Psoas muscle (tissue), 8 donors: Measurements from ENCODE around the gene MINDY3. TPM values are rescaled to one million over a fixed set of nuclear protein-coding genes. Genes with fewer than 3 reads are reported as not detected.

Source experiments
- ATAC-seq, 4 donors: fragments of 200-7000 bp; cut with Tn5 transposase; one replicate each; pipeline ENCODE4 v1.9.1; 2020; ENCODE audit warnings: moderate library complexity in 3 of 4, mild to moderate bottlenecking in 2 of 4
- DNase-seq, 2 donors: peaks; one replicate each; pipeline ENCODE4 v3.0.0-alpha.2; 2020
- H3K27ac ChIP-seq: fragments of 200-600 bp; one replicate; pipeline ENCODE4 v1.8.0; 2022
- H3K27me3 ChIP-seq, 3 donors: fragments of 200-600 bp in 1 of 3; one replicate each; pipeline versions ENCODE4 v1.6.1 to v1.8.0; 2013 to 2022; ENCODE audit warnings: low read length in 2 of 3, mild to moderate bottlenecking in 2 of 3, moderate library complexity in 1 of 3; ENCODE audit not compliant: insufficient read depth in 3 of 3
- H3K36me3 ChIP-seq, 2 donors: fragments of 200-600 bp in 1 of 2; one replicate each; pipeline versions ENCODE4 v1.6.1 to v1.8.0; 2013 to 2022; ENCODE audit warnings: low read depth in 1 of 2, mild to moderate bottlenecking in 1 of 2, moderate library complexity in 1 of 2; ENCODE audit not compliant: insufficient read depth in 1 of 2
- H3K4me1 ChIP-seq: fragments of 200-600 bp; one replicate; pipeline ENCODE4 v1.8.0; 2022
- H3K4me3 ChIP-seq: fragments of 200-600 bp; one replicate; pipeline ENCODE4 v1.8.0; 2022; ENCODE audit warnings: mild to moderate bottlenecking
- H3K9me3 ChIP-seq: fragments of 200-600 bp; one replicate; pipeline ENCODE4 v1.8.0; 2022
- CTCF ChIP-seq: fragments of 200-600 bp; IDR thresholded peaks from one replicate; pipeline ENCODE4 v1.8.0; 2022; ENCODE audit warnings: antibody characterized with exemption
- WGBS, 3 donors: extraction: QIAGEN DNeasy Blood & Tissue Kit; methylation state at CpG; one replicate each; pipeline versions ENCODE4 v1.1.6 to v1.1.7; 2013; 5-methylcytosine and 5-hydroxymethylcytosine counted together
- intact Hi-C, 2 donors: fragments of 100-400 bp; cut with DNase I; formaldehyde crosslinking; loops; one replicate each; pipeline versions ENCODE4 v1.11.0 to v1.14.2; 2022
- polyA plus RNA-seq, 3 donors: library from polyadenylated mRNA; stranded (reverse); fragments of 200-250 nt; gene quantifications; one replicate each; pipeline ENCODE4 v1.2.3, GENCODE V29; 2013
- total RNA-seq, 4 donors: library from RNA; stranded (reverse); fragmentation: NEBNext Ultra II Directional in 2 of 4; extraction: Animal tissue kit (Norgen Biotek cat#: 25700) in 2 of 4; gene quantifications; one replicate each; pipeline versions ENCODE4 v1.2.1 to v1.2.4, GENCODE V29; 2021 to 2023
- donor health status: healthy with polysubstance abuse.
- donor health status: DM: no; HTN: no; CAD: no; lungs with moderate emphysema.
- donor health status: Bipolar disorder and iron deficiency.
- donor health status: healthy.
- donor health status: DM: yes; HTN: yes; CAD: no.
- donor health status: DM: no; HTN: no; CAD: no.
- donor health status: DM: no; HTN: no; CAD: no.
- donor health status: DM: yes; HTN: yes; CAD: no.

The MINDY3 gene
- total and polyA plus RNA-seq, 7 donors = 6.1 to 17.5 (median 9.9) TPM

- Histone ChIP-seq H3K9me3 (peaks cover 4% of the 10 kb centered on the region), H3K36me3 (peaks cover 0 to 22% of the 10 kb centered on the region in 2 donors), H3K4me3 (no peak overlapping the region), H3K27me3 (no peaks in the 10 kb centered on the region), H3K4me1 (peaks cover 5% of the 10 kb centered on the region), H3K27ac (no peak overlapping the region)
- DNase-seq = no peak
- WGBS, 3 donors = 37 to 78% (median 59%) methylated on average over 1 of the region's 1 CpG
- ATAC-seq = no peak
- TF ChIP-seq CTCF = no peak
- intact Hi-C loops = no loop called here
Measured at GRCh38 chr10:15796762-15797161, 63.5 kb downstream of the MINDY3 start.

DNA sequence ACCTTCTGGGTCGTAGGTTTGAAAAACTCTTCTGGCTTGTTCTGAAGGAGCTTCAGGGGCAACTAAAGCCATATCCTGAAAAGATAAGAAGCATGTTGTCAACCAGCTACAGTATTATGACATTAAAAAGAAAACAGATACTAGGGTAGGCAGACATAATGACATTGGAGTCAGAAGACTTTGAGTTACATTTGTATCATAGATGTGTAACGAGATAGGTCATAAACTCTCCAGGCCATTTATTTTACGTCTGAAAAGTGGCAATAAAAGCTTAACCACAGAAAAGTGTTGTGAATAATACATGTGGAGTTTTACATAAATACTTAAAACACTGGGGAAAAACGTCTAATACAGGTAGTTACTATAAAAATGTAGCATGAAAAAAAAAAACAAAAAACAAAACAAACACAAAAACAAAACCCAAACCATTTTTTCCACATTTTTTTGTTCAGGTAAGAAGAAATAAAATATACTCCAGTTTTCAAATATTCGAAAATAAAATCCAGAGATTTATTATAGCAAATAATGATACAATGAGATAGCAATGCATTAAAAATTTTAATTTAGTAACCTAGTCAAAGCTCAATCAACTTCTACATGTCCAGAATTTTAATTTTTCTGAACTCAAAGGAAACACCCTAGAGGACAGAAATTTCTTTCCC is 64.1 kb downstream of the MINDY3 start:
- no peak for DNase-seq
- H3K27me3 ChIP-seq = no peaks in the 10 kb centered on the region
- intact Hi-C loops = no loop called here
- H3K36me3 ChIP-seq = peaks cover 0 to 22% of the 10 kb centered on the region in 2 donors
- H3K4me1 ChIP-seq = peaks cover 5% of the 10 kb centered on the region
- H3K4me3 ChIP-seq = no peak overlapping the region
- no peak for ATAC-seq
- H3K27ac ChIP-seq = no peak overlapping the region
- WGBS, 3 donors = 58 to 80% (median 69%) methylated on average over 5 of the region's 5 CpGs
- peaks cover 3% of the 10 kb centered on the region for H3K9me3 ChIP-seq
- no peak for TF ChIP-seq CTCF

- WGBS, 3 donors = 85 to 92% (median 91%) methylated on average over 7 of the region's 7 CpGs
- no peaks in the 10 kb centered on the region for H3K27me3 ChIP-seq
- ATAC-seq (no peak), DNase-seq (no peak)
- H3K36me3 ChIP-seq = peaks cover 0 to 22% of the 10 kb centered on the region in 2 donors
- intact Hi-C loops = no loop called here
- peaks cover 5% of the 10 kb centered on the region for H3K4me1 ChIP-seq
- TF ChIP-seq CTCF = no peak
- no peak overlapping the region for H3K27ac ChIP-seq
- H3K9me3 ChIP-seq = no peaks in the 10 kb centered on the region
- H3K4me3 ChIP-seq = no peak overlapping the region
Measured at GRCh38 chr10:15795036-15795792, 65.1 kb downstream of the MINDY3 start.

DNA sequence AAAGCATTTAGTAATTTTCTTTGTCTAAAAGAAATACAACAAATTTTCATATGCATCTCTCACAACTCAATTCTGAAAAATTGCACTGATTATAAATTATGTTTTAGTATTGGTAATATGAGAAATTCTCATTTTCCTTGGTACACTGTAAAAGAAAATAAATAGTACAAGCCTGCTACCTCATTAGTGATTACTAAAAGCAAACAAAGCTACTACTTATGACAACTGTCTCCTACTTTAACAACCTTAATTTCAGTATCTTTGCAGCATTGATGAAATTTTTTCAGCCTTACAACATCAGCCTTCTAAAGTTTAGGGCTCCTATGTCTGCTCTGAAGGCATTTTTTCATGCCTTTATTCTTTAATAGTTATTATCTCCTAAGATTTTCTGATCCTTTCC is 65.7 kb downstream of the MINDY3 start:
- Histone ChIP-seq H3K27me3 (no peaks in the 10 kb centered on the region), H3K36me3 (peaks cover 0 to 22% of the 10 kb centered on the region in 2 donors), H3K4me1 (peaks cover 5% of the 10 kb centered on the region), H3K27ac (no peak overlapping the region), H3K4me3 (no peak overlapping the region), H3K9me3 (no peaks in the 10 kb centered on the region)
- DNase-seq = no peak
- no peak for TF ChIP-seq CTCF
- intact Hi-C loops = no loop called here
- ATAC-seq = no peak
